ENCODE data around the gene FANCI.

- TF ChIP-seq CTCF (conservative IDR thresholded peaks at IDR 0.05) (no peak), ZFX (IDR thresholded peaks at IDR 0.05) (no peak)
Observed at GRCh38 chr15:89221543-89221942, 22.2 kb upstream of the FANCI start, which contains the start of gene RLBP1.
